Endothelial cell of umbilical vein (primary cell): ENCODE data around the gene PLEKHD1. TPM values are rescaled to one million over a fixed set of nuclear protein-coding genes. Genes with fewer than 3 reads are reported as not detected.

Source experiments
- BruUV-seq: library from RNA; stranded (reverse); fragments of 400-500 nt; replicated peaks from 2 replicates; lab custom pipeline; 2021; lab: Mats Ljungman, UMichigan
- CTCF ChIA-PET: fragments of 300-600, 350-600 bp; sonication (Branson Sonifier 250); formaldehyde crosslinking; loops from one replicate; lab custom pipeline; 2021; ENCODE audit warnings: antibody characterized with exemption, inconsistent platforms; lab: Charles Lee
- POLR2A ChIA-PET: fragments of 300-600, 350-600 bp; sonication (Branson Sonifier 250); formaldehyde crosslinking; loops from one replicate; lab custom pipeline; 2021; ENCODE audit warnings: antibody characterized with exemption, inconsistent platforms; lab: Charles Lee
- DNase-seq: peaks from one replicate; pipeline ENCODE4 v3.0.0-alpha.2; 2011; ENCODE audit warnings: low read depth, low spot score
- FAIRE-seq: peaks from 2 replicates; lab custom pipeline; 2011; peaks lifted over from hg19 to GRCh38; lab: Jason Lieb, UNC
- H2AFZ ChIP-seq: 2 replicates; pipeline ENCODE4 v1.6.0; 2012; ENCODE audit warnings: low read depth, low read length, control low read depth, inconsistent platforms
- H3K27ac ChIP-seq: 2 replicates; pipeline ENCODE4 v1.5.1; 2011; ENCODE audit warnings: low read depth, mild to moderate bottlenecking, control low read depth, low read length, moderate library complexity; ENCODE audit not compliant: insufficient read depth
- H3K27me3 ChIP-seq, 2 experiments: 2 replicates each; pipeline versions ENCODE4 v1.6.0 to v1.6.1; 2011; ENCODE audit warnings: low read length in 2 of 2, mixed read lengths in 1 of 2; ENCODE audit not compliant: control insufficient read depth in 2 of 2, insufficient read depth in 2 of 2
- H3K36me3 ChIP-seq, 2 experiments: 2 replicates in 1 of 2; 3 replicates in 1 of 2; pipeline ENCODE4 v1.5.1; 2011; ENCODE audit warnings: low read length in 2 of 2, mild to moderate bottlenecking in 1 of 2, moderate library complexity in 1 of 2; ENCODE audit not compliant: control insufficient read depth in 2 of 2, insufficient read depth in 2 of 2; ENCODE audit errors: extremely low read depth in 1 of 2
- H3K4me1 ChIP-seq: 3 replicates; pipeline ENCODE4 v1.5.1; 2011; ENCODE audit warnings: mild to moderate bottlenecking, low read length; ENCODE audit not compliant: control insufficient read depth, insufficient read depth; ENCODE audit errors: extremely low read depth
- H3K4me2 ChIP-seq: 2 replicates; pipeline ENCODE4 v1.6.1; 2011; ENCODE audit warnings: low read length, control low read depth, mixed read lengths; ENCODE audit not compliant: insufficient read depth
- H3K4me3 ChIP-seq, 3 experiments: fragments of 200-600 bp in 1 of 3; sonication (generic), shearing (Covaris generic) in 1 of 3; replicated peaks in 1 of 3; 2 replicates each; pipeline ENCODE4 v1.5.1; 2011 to 2016; ENCODE audit warnings: control low read depth in 3 of 3, low read length in 3 of 3, mild to moderate bottlenecking in 2 of 3, inconsistent platforms in 1 of 3, low read depth in 1 of 3, moderate library complexity in 1 of 3; ENCODE audit not compliant: insufficient read depth in 1 of 3
- H3K79me2 ChIP-seq: 2 replicates; pipeline ENCODE4 v1.6.0; 2012; ENCODE audit warnings: low read length, inconsistent platforms; ENCODE audit not compliant: control insufficient read depth, insufficient read depth
- H3K9ac ChIP-seq: replicated peaks from 2 replicates; pipeline ENCODE3; 2011; ENCODE audit warnings: low read length, control low read depth; ENCODE audit not compliant: insufficient read depth; ENCODE audit errors: extremely low read depth
- H3K9me1 ChIP-seq: replicated peaks from 3 replicates; pipeline ENCODE4 v1.6.0; 2011; ENCODE audit warnings: mild to moderate bottlenecking, low read length; ENCODE audit not compliant: control insufficient read depth, insufficient read depth; ENCODE audit errors: extremely low read depth
- H3K9me3 ChIP-seq: replicated peaks from 2 replicates; pipeline ENCODE4 v1.5.1; 2012; ENCODE audit warnings: low read length, inconsistent platforms; ENCODE audit not compliant: control insufficient read depth, insufficient read depth
- H4K20me1 ChIP-seq: replicated peaks from 2 replicates; pipeline ENCODE3; 2011; ENCODE audit warnings: mild to moderate bottlenecking, low read length; ENCODE audit not compliant: control insufficient read depth, insufficient read depth; ENCODE audit errors: extremely low read depth
- EZH2 ChIP-seq: IDR thresholded peaks from 2 replicates; pipeline ENCODE4 v1.6.1; 2012; ENCODE audit warnings: borderline replicate concordance, low read depth, mild to moderate bottlenecking, moderate library complexity, low read length, inconsistent platforms; ENCODE audit not compliant: severe bottlenecking
- FOS ChIP-seq: IDR thresholded peaks from 2 replicates; pipeline ENCODE4 v1.6.1; 2011; ENCODE audit warnings: mild to moderate bottlenecking, low read length, moderate library complexity, borderline replicate concordance; ENCODE audit not compliant: insufficient read depth
- JUN ChIP-seq: IDR thresholded peaks from 2 replicates; pipeline ENCODE4 v1.6.1; 2011; ENCODE audit warnings: borderline replicate concordance, low read depth; ENCODE audit not compliant: insufficient read length, insufficient read depth
- dilution Hi-C: fragments of 300-500 bp; cut with MboI; formaldehyde crosslinking; loops from one replicate; pipeline ENCODE4 v1.15.0; 2019; ENCODE audit warnings: low sequenced_read_pairs; ENCODE audit not compliant: extremely low pct_ligation_motif_present
- intact Hi-C: fragments of 100-400 bp; cut with micrococcal nuclease; formaldehyde crosslinking; loops from one replicate; pipeline ENCODE4 v1.10.0; 2022
- polyA plus RNA-seq, 4 experiments: library from polyadenylated mRNA; depleted of rRNA in 3 of 4; stranded (reverse) in 3 of 4; unstranded in 1 of 4; fragments of >200 nt; gene quantifications; 2 replicates each; pipeline versions ENCODE4 v1.2.1 to v1.2.3, GENCODE V29; 2011 to 2012; ENCODE audit warnings: missing spikeins in 1 of 4
- total RNA-seq: library from RNA; stranded (reverse); gene quantifications from 2 replicates; pipeline ENCODE4 v1.2.3, GENCODE V29; 2021
- TF ChIP-seq, protein P1 (sequence below), 2 donors: IDR thresholded peaks; 1 replicate in 1 of 2; 2 replicates in 1 of 2; pipeline ENCODE4 v1.5.1; 2011; ENCODE audit warnings: low read length in 2 of 2, mild to moderate bottlenecking in 2 of 2, moderate library complexity in 2 of 2, control low read depth in 1 of 2, inconsistent platforms in 1 of 2, low read depth in 1 of 2; ENCODE audit not compliant: insufficient read depth in 1 of 2; ENCODE audit errors: extremely low read depth in 1 of 2

PLEKHD1 gene
- total and polyA plus RNA-seq, 2 donors (not counting 3 experiments of a cell fraction or from before 2014, with no cell fraction given): 0.01 TPM; not detected in 1

DNA sequence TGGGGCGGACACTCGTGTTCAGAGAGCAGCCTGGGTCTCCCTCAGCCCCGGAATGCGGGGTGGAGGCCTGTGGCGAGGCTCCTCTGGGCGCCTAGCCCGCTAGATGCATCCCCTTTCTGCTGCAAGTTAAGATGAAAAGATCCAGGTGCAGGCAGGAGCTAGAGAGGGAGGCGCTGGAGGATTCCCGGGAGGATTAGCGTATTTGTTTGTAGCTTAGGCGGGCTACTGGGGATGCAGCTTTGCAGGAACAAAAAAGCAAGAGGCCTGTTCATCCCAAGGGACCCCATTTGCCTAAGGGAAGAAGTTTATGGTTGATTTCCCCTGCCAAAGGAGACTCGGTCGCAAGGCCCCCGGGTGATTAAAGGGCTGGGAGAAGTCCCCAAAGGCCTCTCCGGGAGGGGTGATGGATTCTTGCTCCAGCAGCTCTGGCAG, 89.3 kb downstream of the PLEKHD1 start:
- peaks cover 9% of the 10 kb centered on the region for H3K4me1 ChIP-seq

DNA sequence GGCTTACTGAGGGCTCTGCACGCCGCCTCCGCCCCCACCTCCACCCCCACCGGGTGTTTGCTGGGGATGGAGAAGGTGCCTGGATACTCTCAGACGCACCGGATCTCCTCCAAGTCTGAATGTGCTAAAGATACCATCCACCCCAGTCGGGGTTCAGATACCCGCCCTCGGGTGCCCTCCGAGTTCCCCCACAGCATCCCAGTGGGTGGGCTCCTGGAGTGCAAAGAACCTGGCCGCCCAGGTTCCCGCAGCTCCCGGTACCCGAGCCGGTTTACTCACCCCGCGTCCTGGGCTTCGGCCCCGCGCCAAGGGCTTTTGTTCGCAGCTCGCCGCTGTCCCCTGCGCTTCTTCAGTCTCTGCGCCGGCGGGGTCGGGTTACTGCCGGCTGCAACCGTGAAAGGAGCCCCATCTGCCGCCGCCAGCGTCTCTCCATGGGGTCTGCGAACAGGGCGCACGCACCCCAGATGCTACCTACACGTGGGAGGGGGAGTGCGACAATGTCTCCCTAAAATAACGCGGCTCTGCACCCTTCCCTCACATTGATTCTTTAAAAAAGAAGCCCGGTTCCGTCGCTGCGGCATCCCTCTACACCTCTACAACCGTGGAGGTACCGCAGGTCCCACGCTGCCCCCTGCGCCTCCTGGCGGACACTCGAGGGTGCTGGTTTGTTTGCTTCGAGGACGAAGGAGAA, 89.9 kb downstream of the PLEKHD1 start, which contains the start of gene CCDC177:
TSS of gene CCDC177 (minus strand) at position 609 of the 691 bp plus-strand sequence. CDS start 1,249 bp downstream, outside the sequence.
- no peaks in the 10 kb centered on the region for H4K20me1 ChIP-seq
- no peaks in the 10 kb centered on the region for H3K9me3 ChIP-seq
- no peak within 1 kb of the TSS for H3K27ac ChIP-seq
- FAIRE-seq (no peak), DNase-seq (peak; percentile 51)
- CTCF ChIA-PET: interaction anchor here (0.6 to 3.5 kb wide), 19 partner anchors 8 to 454 kb away, joined by 3 to 59 read pairs (median 4); no protein-coding TSS in a partner anchor
- POLR2A ChIA-PET: no interaction called here
- no TSS peak for BruUV-seq
- H3K4me2 ChIP-seq: no peak within 1 kb of the TSS
- H3K9me1 ChIP-seq: no peaks in the 10 kb centered on the region
- intact Hi-C loops (loop anchor here (1.0 kb wide), 3 partner anchors 39 to 332 kb away; no protein-coding TSS in a partner anchor), dilution Hi-C loops (no loop called here)
- H2AFZ ChIP-seq: no peak within 1 kb of the TSS
- no peak within 1 kb of the TSS for H3K9ac ChIP-seq
- peaks cover 9% of the 10 kb centered on the region for H3K4me1 ChIP-seq
- no peaks in the 10 kb centered on the region for H3K36me3 ChIP-seq
- no peak within 1 kb of the TSS for H3K4me3 ChIP-seq
- peaks cover 53 to 78% of the 10 kb centered on the region in 2 experiments for H3K27me3 ChIP-seq
- no peaks in the 10 kb centered on the region for H3K79me2 ChIP-seq
- TF ChIP-seq EZH2: peak; percentile 83
- no peak for TF ChIP-seq JUN
- TF ChIP-seq, protein P1, sequence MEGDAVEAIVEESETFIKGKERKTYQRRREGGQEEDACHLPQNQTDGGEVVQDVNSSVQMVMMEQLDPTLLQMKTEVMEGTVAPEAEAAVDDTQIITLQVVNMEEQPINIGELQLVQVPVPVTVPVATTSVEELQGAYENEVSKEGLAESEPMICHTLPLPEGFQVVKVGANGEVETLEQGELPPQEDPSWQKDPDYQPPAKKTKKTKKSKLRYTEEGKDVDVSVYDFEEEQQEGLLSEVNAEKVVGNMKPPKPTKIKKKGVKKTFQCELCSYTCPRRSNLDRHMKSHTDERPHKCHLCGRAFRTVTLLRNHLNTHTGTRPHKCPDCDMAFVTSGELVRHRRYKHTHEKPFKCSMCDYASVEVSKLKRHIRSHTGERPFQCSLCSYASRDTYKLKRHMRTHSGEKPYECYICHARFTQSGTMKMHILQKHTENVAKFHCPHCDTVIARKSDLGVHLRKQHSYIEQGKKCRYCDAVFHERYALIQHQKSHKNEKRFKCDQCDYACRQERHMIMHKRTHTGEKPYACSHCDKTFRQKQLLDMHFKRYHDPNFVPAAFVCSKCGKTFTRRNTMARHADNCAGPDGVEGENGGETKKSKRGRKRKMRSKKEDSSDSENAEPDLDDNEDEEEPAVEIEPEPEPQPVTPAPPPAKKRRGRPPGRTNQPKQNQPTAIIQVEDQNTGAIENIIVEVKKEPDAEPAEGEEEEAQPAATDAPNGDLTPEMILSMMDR (IDR thresholded peaks at IDR 0.05; ENCODE audit: extremely low read depth in 1 of 2, insufficient read depth in 1 of 2, low read depth in 1 of 2, low read length in 2 of 2): peak; percentile 77 to 84

More for the DNA sequence above, 89.3 kb downstream of the PLEKHD1 start:
- ChIA-PET POLR2A (no interaction called here), CTCF (interaction anchor here (0.6 to 3.5 kb wide), 14 partner anchors 9 to 331 kb away, joined by 3 to 59 read pairs (median 6); no protein-coding TSS in a partner anchor)
- DNase-seq: no peak
- Histone ChIP-seq H4K20me1 (no peaks in the 10 kb centered on the region), H3K9me1 (no peaks in the 10 kb centered on the region), H3K4me2 (no peak overlapping the region), H3K36me3 (no peaks in the 10 kb centered on the region), H3K27me3 (peaks cover 57 to 77% of the 10 kb centered on the region in 2 experiments), H3K4me3 (no peak overlapping the region), H3K9me3 (no peaks in the 10 kb centered on the region), H2AFZ (no peak overlapping the region), H3K9ac (no peak overlapping the region), H3K27ac (no peak overlapping the region), H3K79me2 (no peaks in the 10 kb centered on the region)
- no peak for FAIRE-seq
- no TSS peak for BruUV-seq
- peak; percentile 43 for TF ChIP-seq EZH2
- TF ChIP-seq FOS: no peak
- dilution Hi-C loops (no loop called here), intact Hi-C loops (loop anchor here (1.0 kb wide), 3 partner anchors 39 to 332 kb away; no protein-coding TSS in a partner anchor)
